Hepatocyte (in vitro differentiated cells): ENCODE results near the gene DENND1A. TPM values are rescaled to one million over a fixed set of nuclear protein-coding genes. Genes with fewer than 3 reads are reported as not detected.
A peak's percentile ranks its signal among the peaks of the same experiment; 100 is the strongest.

ENCODE experiments used
- DNase-seq: peaks from one replicate; pipeline ENCODE4 v3.0.0-alpha.2; 2016; ENCODE audit warnings: low spot score
- H2AFZ ChIP-seq: fragments of 200-600 bp; sonication (generic); 2 replicates; pipeline ENCODE4 v1.6.0; 2016; ENCODE audit warnings: antibody characterized with exemption, mild to moderate bottlenecking
- H3K27ac ChIP-seq: fragments of 200-600 bp; sonication (generic); 2 replicates; pipeline ENCODE4 v1.5.1; 2016; ENCODE audit warnings: mild to moderate bottlenecking
- H3K27me3 ChIP-seq: fragments of 200-600 bp; sonication (generic); 2 replicates; pipeline ENCODE4 v1.6.1; 2016
- H3K36me3 ChIP-seq: fragments of 200-600 bp; sonication (generic); replicated peaks from 2 replicates; pipeline ENCODE4 v1.5.1; 2016; ENCODE audit warnings: low read depth; ENCODE audit not compliant: insufficient read depth
- H3K4me1 ChIP-seq: fragments of 200-600 bp; sonication (generic); 2 replicates; pipeline ENCODE4 v1.5.1; 2016; ENCODE audit warnings: mild to moderate bottlenecking, moderate library complexity; ENCODE audit not compliant: insufficient read depth
- H3K4me2 ChIP-seq: fragments of 200-600 bp; sonication (generic); 2 replicates; pipeline ENCODE4 v1.6.0; 2016
- H3K4me3 ChIP-seq: fragments of 200-600 bp; sonication (generic); 2 replicates; pipeline ENCODE4 v1.5.1; 2016; ENCODE audit warnings: mild to moderate bottlenecking
- H3K79me2 ChIP-seq: fragments of 200-600 bp; sonication (generic); 2 replicates; pipeline ENCODE4 v1.6.0; 2017; ENCODE audit warnings: mild to moderate bottlenecking
- H3K9me2 ChIP-seq: fragments of 200-600 bp; sonication (generic); replicated peaks from 2 replicates; pipeline ENCODE4 v1.6.0; 2017; ENCODE audit warnings: mild to moderate bottlenecking; ENCODE audit not compliant: insufficient read depth
- H3K9me3 ChIP-seq: fragments of 200-600 bp; sonication (generic); 2 replicates; pipeline ENCODE4 v1.5.1; 2016; ENCODE audit warnings: low read depth, mild to moderate bottlenecking
- H4K20me1 ChIP-seq: fragments of 200-600 bp; sonication (generic); 2 replicates; pipeline ENCODE4 v1.6.0; 2016; ENCODE audit warnings: mild to moderate bottlenecking; ENCODE audit not compliant: insufficient read depth, poor library complexity, severe bottlenecking
- CTCF ChIP-seq: fragments of 200-600 bp; sonication (generic); IDR thresholded peaks from 2 replicates; pipeline ENCODE4 v1.5.1; 2016; ENCODE audit warnings: antibody characterized with exemption, mild to moderate bottlenecking; ENCODE audit not compliant: poor library complexity
- EZH2 ChIP-seq: fragments of 200-600 bp; sonication (generic); IDR thresholded peaks from 2 replicates; pipeline ENCODE4 v1.6.1; 2016; ENCODE audit warnings: antibody characterized with exemption, mild to moderate bottlenecking, borderline replicate concordance
- EZH2phosphoT487 ChIP-seq: fragments of 200-600 bp; sonication (generic); IDR thresholded peaks from one replicate; pipeline ENCODE4 v1.6.1; 2018; ENCODE audit warnings: antibody characterized with exemption, mild to moderate bottlenecking, low read depth, moderate library complexity; ENCODE audit not compliant: unreplicated experiment, severe bottlenecking
- WGBS: methylation state at CpG from one replicate; pipeline ENCODE4 v1.1.6; 2016; ENCODE audit warnings: low lambda C conversion rate; ENCODE audit errors: missing lambda C conversion rate; 5-methylcytosine and 5-hydroxymethylcytosine counted together
- polyA plus RNA-seq: library from polyadenylated mRNA; unstranded; fragments of >200 nt; fragmentation: Nextera tagmentation; extraction: Ambion mirVana; gene quantifications from 2 replicates; pipeline ENCODE4 v1.2.1, GENCODE V29; 2016
- total RNA-seq: library from RNA; depleted of rRNA; stranded (reverse); fragments of >200 nt; gene quantifications from 2 replicates; pipeline ENCODE4 v1.2.3, GENCODE V29; 2014

DENND1A gene
- total and polyA plus RNA-seq, 2 experiments from 2014 or later: 24.0 to 28.9 TPM

DNA sequence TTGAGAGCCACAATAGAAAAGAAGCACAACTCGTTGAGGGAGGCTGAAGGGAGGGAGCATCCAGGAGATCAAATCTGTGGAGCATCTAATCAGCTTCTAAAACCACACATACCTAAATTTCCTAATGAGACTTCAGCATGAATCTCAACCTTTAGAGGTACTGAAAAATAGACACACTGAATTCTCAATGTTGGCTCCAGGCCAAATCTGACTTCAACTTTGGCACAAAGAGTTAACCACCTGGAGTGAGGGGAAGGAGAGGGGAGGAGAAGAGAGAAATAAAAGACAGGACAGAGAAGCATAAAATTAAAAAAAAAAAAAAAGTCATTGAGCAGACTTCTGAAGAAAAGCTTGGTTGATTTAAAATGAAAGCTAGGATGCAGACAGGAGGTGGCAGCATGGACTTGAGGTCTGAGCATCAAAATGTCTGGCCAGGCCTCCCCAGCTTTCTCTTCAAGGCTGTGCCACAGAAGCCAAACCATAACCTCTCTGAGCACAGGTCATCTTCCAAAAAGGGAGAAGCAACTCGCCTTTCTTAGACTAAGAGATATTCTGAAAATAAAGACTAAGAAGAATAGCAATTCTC is 205.6 kb downstream of the DENND1A start:
- H3K9me3 ChIP-seq: peaks cover 11% of the 10 kb centered on the region
- no peaks in the 10 kb centered on the region for H3K27me3 ChIP-seq
- H3K79me2 ChIP-seq: no peaks in the 10 kb centered on the region
- no peak overlapping the region for H3K4me3 ChIP-seq
- no peak overlapping the region for H3K4me2 ChIP-seq
- no peak overlapping the region for H2AFZ ChIP-seq
- no peaks in the 10 kb centered on the region for H3K4me1 ChIP-seq
- H3K27ac ChIP-seq: no peak overlapping the region
- WGBS: 98% methylated on average over 2 of the region's 2 CpGs
- TF ChIP-seq CTCF (peak; percentile 28), EZH2phosphoT487 (no peak)
- H4K20me1 ChIP-seq: no peaks in the 10 kb centered on the region
- peak; percentile 13 for DNase-seq
- no peaks in the 10 kb centered on the region for H3K36me3 ChIP-seq
- no peaks in the 10 kb centered on the region for H3K9me2 ChIP-seq

- Histone ChIP-seq H3K9me3 (peaks cover 11% of the 10 kb centered on the region), H3K36me3 (no peaks in the 10 kb centered on the region), H3K4me2 (no peak overlapping the region), H2AFZ (no peak overlapping the region), H3K4me3 (no peak overlapping the region), H3K4me1 (no peaks in the 10 kb centered on the region), H3K9me2 (no peaks in the 10 kb centered on the region), H4K20me1 (no peaks in the 10 kb centered on the region), H3K27me3 (no peaks in the 10 kb centered on the region), H3K79me2 (no peaks in the 10 kb centered on the region), H3K27ac (no peak overlapping the region)
- WGBS: 93% methylated on average over 4 of the region's 4 CpGs
- no peak for DNase-seq
- TF ChIP-seq CTCF (no peak), EZH2phosphoT487 (no peak), EZH2 (no peak)
Observed at GRCh38 chr9:123723135-123723875, 206.6 kb downstream of the DENND1A start.

GRCh38 chr9:123722378-123722777 is 207.5 kb downstream of the DENND1A start:
- H3K4me3 ChIP-seq: no peak overlapping the region
- H3K36me3 ChIP-seq: no peaks in the 10 kb centered on the region
- H3K9me2 ChIP-seq: no peaks in the 10 kb centered on the region
- no peak overlapping the region for H2AFZ ChIP-seq
- 98% methylated on average over 4 of the region's 4 CpGs for WGBS
- DNase-seq: no peak
- peaks cover 11% of the 10 kb centered on the region for H3K9me3 ChIP-seq
- H3K79me2 ChIP-seq: peaks cover 5% of the 10 kb centered on the region
- TF ChIP-seq CTCF (no peak), EZH2phosphoT487 (no peak), EZH2 (no peak)
- H4K20me1 ChIP-seq: no peaks in the 10 kb centered on the region
- no peak overlapping the region for H3K4me2 ChIP-seq
- H3K27me3 ChIP-seq: no peaks in the 10 kb centered on the region
- H3K27ac ChIP-seq: no peak overlapping the region
- no peaks in the 10 kb centered on the region for H3K4me1 ChIP-seq
